OCI-LY7 (cell line): ENCODE data around the gene WDR36.

Experiments used
- EZH2phosphoT487 ChIP-seq: fragments of 200-600 bp; sonication (generic); IDR thresholded peaks from 2 replicates; pipeline ENCODE4 v1.6.1; 2018; ENCODE audit warnings: low read depth, borderline replicate concordance, mild to moderate bottlenecking, mixed run types, antibody characterized with exemption, low read length, moderate library complexity, mixed read lengths
- TF ChIP-seq, protein P1 (sequence below): fragments of 200-600 bp; sonication (generic); conservative IDR thresholded peaks from 2 replicates; pipeline ENCODE4 v1.5.1; 2014; ENCODE audit warnings: mild to moderate bottlenecking, antibody characterized with exemption, low read length, moderate library complexity, mixed read lengths

DNA sequence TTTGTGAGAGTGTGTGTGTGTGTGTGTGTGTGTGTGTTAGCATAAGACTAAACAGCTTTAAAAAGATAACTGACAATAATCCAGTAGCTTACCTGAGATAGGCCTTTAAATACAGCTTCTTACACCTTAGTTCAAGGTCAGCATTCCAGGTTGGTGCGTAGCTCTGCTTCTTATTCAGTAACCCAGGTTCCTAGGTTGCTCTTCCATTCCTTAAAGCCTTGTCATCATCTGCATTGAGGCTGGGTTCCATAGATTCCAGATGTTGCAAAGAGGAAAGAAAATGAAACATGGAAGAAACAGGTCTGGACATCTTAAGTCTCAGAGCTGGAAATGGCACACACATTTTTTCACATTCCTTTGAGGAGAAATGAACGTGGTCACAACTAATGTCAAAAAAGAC, 78.1 kb downstream of the WDR36 start:
- TF ChIP-seq, protein P1, sequence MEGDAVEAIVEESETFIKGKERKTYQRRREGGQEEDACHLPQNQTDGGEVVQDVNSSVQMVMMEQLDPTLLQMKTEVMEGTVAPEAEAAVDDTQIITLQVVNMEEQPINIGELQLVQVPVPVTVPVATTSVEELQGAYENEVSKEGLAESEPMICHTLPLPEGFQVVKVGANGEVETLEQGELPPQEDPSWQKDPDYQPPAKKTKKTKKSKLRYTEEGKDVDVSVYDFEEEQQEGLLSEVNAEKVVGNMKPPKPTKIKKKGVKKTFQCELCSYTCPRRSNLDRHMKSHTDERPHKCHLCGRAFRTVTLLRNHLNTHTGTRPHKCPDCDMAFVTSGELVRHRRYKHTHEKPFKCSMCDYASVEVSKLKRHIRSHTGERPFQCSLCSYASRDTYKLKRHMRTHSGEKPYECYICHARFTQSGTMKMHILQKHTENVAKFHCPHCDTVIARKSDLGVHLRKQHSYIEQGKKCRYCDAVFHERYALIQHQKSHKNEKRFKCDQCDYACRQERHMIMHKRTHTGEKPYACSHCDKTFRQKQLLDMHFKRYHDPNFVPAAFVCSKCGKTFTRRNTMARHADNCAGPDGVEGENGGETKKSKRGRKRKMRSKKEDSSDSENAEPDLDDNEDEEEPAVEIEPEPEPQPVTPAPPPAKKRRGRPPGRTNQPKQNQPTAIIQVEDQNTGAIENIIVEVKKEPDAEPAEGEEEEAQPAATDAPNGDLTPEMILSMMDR = no peak
- no peak for TF ChIP-seq EZH2phosphoT487
